IMR-90 (cell line): ENCODE data around the gene ARRDC2. TPM values are rescaled to one million over a fixed set of nuclear protein-coding genes. Genes with fewer than 3 reads are reported as not detected.

ENCODE experiments used
- ATAC-seq: fragments of 200-7000 bp; cut with Tn5 transposase; 2 replicates; pipeline ENCODE4 v1.9.1; 2020; ENCODE audit warnings: low read depth, mild to moderate bottlenecking, moderate library complexity
- BruUV-seq: library from RNA; stranded (reverse); fragments of 400-500 nt; replicated peaks from 2 replicates; lab custom pipeline; 2021; lab: Mats Ljungman, UMichigan
- CTCF ChIA-PET: fragments of 300-600 bp; formaldehyde crosslinking; extraction: SDS; loops from one replicate; lab custom pipeline; 2021; ENCODE audit warnings: antibody characterized with exemption; lab: Yijun Ruan, JAX
- POLR2A ChIA-PET: fragments of 300-600 bp; sonication (Branson Sonifier 250); formaldehyde crosslinking; loops from one replicate; lab custom pipeline; 2022; ENCODE audit warnings: antibody characterized with exemption; ENCODE audit not compliant: unreplicated experiment; lab: Charles Lee
- DNase-seq: peaks from one replicate; pipeline ENCODE4 v3.0.0; 2013
- H2AFZ ChIP-seq: replicated peaks from 2 replicates; pipeline ENCODE3; 2013; ENCODE audit warnings: low read length, mild to moderate bottlenecking; ENCODE audit not compliant: poor library complexity
- H2AK5ac ChIP-seq: 2 replicates; pipeline ENCODE4 v1.6.1; 2013; ENCODE audit warnings: low read depth, low read length, inconsistent platforms
- H2AK9ac ChIP-seq: replicated peaks from 2 replicates; pipeline ENCODE3; 2013; ENCODE audit warnings: mild to moderate bottlenecking, low read depth, low read length, moderate library complexity; ENCODE audit not compliant: poor library complexity
- H2BK120ac ChIP-seq: 2 replicates; pipeline ENCODE4 v1.6.1; 2013; ENCODE audit warnings: low read depth, low read length, inconsistent platforms
- H2BK15ac ChIP-seq: 3 replicates; pipeline ENCODE4 v1.6.1; 2013; ENCODE audit warnings: low read depth, low read length, inconsistent platforms
- H2BK20ac ChIP-seq: 2 replicates; pipeline ENCODE4 v1.6.1; 2013; ENCODE audit warnings: low read depth, mild to moderate bottlenecking, inconsistent platforms, low read length, moderate library complexity
- H2BK5ac ChIP-seq: 2 replicates; pipeline ENCODE4 v1.6.1; 2013; ENCODE audit warnings: mild to moderate bottlenecking, low read depth, low read length, inconsistent platforms; ENCODE audit not compliant: poor library complexity, severe bottlenecking
- H3K14ac ChIP-seq: replicated peaks from 2 replicates; pipeline ENCODE4 v1.6.1; 2013; ENCODE audit warnings: low read depth, low read length, inconsistent platforms
- H3K18ac ChIP-seq: 2 replicates; pipeline ENCODE4 v1.6.1; 2013; ENCODE audit warnings: low read depth, low read length, control low read depth
- H3K23ac ChIP-seq: 2 replicates; pipeline ENCODE4 v1.6.1; 2013; ENCODE audit warnings: low read depth, low read length, inconsistent platforms
- H3K27ac ChIP-seq: 2 replicates; pipeline ENCODE4 v1.5.1; 2013; ENCODE audit warnings: mild to moderate bottlenecking, control low read depth, low read length; ENCODE audit not compliant: insufficient read depth
- H3K27me3 ChIP-seq: 2 replicates; pipeline ENCODE4 v1.6.1; 2013; ENCODE audit warnings: low read length; ENCODE audit not compliant: control insufficient read depth, insufficient read depth
- H3K36me3 ChIP-seq: 2 replicates; pipeline ENCODE4 v1.6.1; 2013; ENCODE audit warnings: low read length, mixed read lengths; ENCODE audit not compliant: control insufficient read depth, insufficient read depth
- H3K4ac ChIP-seq: 2 replicates; pipeline ENCODE4 v1.6.1; 2013; ENCODE audit warnings: low read depth, low read length, inconsistent platforms
- H3K4me1 ChIP-seq: 2 replicates; pipeline ENCODE4 v1.6.1; 2013; ENCODE audit warnings: low read length, mixed read lengths; ENCODE audit not compliant: control insufficient read depth, insufficient read depth
- H3K4me2 ChIP-seq: 2 replicates; pipeline ENCODE4 v1.6.1; 2013; ENCODE audit warnings: low read depth, mild to moderate bottlenecking, control low read depth, low read length, moderate library complexity
- H3K4me3 ChIP-seq: 2 replicates; pipeline ENCODE4 v1.5.1; 2013; ENCODE audit warnings: low read depth, mild to moderate bottlenecking, control low read depth, low read length, moderate library complexity; ENCODE audit not compliant: insufficient read depth
- H3K56ac ChIP-seq: 2 replicates; pipeline ENCODE4 v1.6.1; 2013; ENCODE audit warnings: low read length, inconsistent platforms; ENCODE audit not compliant: insufficient read depth; ENCODE audit errors: extremely low read depth
- H3K79me1 ChIP-seq, 2 experiments: 2 replicates each; pipeline ENCODE4 v1.6.1; 2013; ENCODE audit warnings: low read length in 2 of 2, inconsistent platforms in 1 of 2, low read depth in 1 of 2
- H3K9ac ChIP-seq: 2 replicates; pipeline ENCODE4 v1.6.1; 2013; ENCODE audit warnings: low read depth, low read length, control low read depth
- H3K9me1 ChIP-seq: 2 replicates; pipeline ENCODE4 v1.6.1; 2013; ENCODE audit warnings: low read length, inconsistent platforms; ENCODE audit not compliant: insufficient read depth
- H3K9me3 ChIP-seq: 2 replicates; pipeline ENCODE4 v1.6.1; 2013; ENCODE audit warnings: low read length; ENCODE audit not compliant: control insufficient read depth, insufficient read depth
- H4K20me1 ChIP-seq: 2 replicates; pipeline ENCODE4 v1.6.1; 2013; ENCODE audit warnings: low read length, inconsistent platforms; ENCODE audit not compliant: insufficient read depth
- H4K5ac ChIP-seq: 2 replicates; pipeline ENCODE4 v1.6.1; 2013; ENCODE audit warnings: mild to moderate bottlenecking, low read depth, low read length, control low read depth
- H4K8ac ChIP-seq, 2 experiments: 2 replicates each; pipeline ENCODE4 v1.6.1; 2013; ENCODE audit warnings: low read depth in 2 of 2, low read length in 2 of 2, control low read depth in 1 of 2, inconsistent platforms in 1 of 2
- H4K91ac ChIP-seq: 2 replicates; pipeline ENCODE4 v1.6.1; 2013; ENCODE audit warnings: low read depth, low read length, inconsistent platforms; ENCODE audit not compliant: insufficient read depth
- FOS ChIP-seq: fragments of 150-350 bp; IDR thresholded peaks from 2 replicates; pipeline ENCODE4 v1.6.1; 2016; ENCODE audit warnings: low read depth, low read length
- NFE2L2 ChIP-seq: fragments of 150-350 bp; IDR thresholded peaks from 2 replicates; pipeline ENCODE4 v1.6.1; 2016; ENCODE audit warnings: low read depth, mild to moderate bottlenecking, low read length
- RAD21 ChIP-seq: IDR thresholded peaks from 2 replicates; pipeline ENCODE4 v1.6.1; 2012; ENCODE audit warnings: low read length, improper control_type of control experiment
- RFX5 ChIP-seq: IDR thresholded peaks from 2 replicates; pipeline ENCODE4 v1.8.0; 2012; ENCODE audit warnings: low read depth, mild to moderate bottlenecking, low read length, moderate library complexity
- WGBS, 2 experiments: methylation state at CpG; one replicate each; pipeline versions ENCODE4 v1.1.5 to v1.1.7; 2013; ENCODE audit warnings: missing lambda C conversion rate in 2 of 2; ENCODE audit not compliant: insufficient read length in 1 of 2; ENCODE audit errors: extremely low coverage in 2 of 2; 5-methylcytosine and 5-hydroxymethylcytosine counted together
- dilution Hi-C: fragments of 300-500 bp; cut with HindIII; formaldehyde crosslinking; loops from one replicate; pipeline ENCODE4 v1.14.3; 2018; ENCODE audit warnings: low sequenced_read_pairs; ENCODE audit not compliant: unreplicated experiment
- in situ Hi-C: fragments of 300-500 bp; cut with MboI; formaldehyde crosslinking; loops from 3 replicates; pipeline ENCODE4 v1.14.3; 2019; ENCODE audit warnings: low sequenced_read_pairs, inconsistent platforms, mixed read lengths
- intact Hi-C: fragments of 100-400 bp; cut with micrococcal nuclease; formaldehyde crosslinking; loops from 2 replicates; pipeline ENCODE4 v1.10.0; 2022
- polyA plus RNA-seq, 3 experiments: library from polyadenylated mRNA; depleted of rRNA; stranded (reverse); fragments of >200 nt; gene quantifications; 2 replicates each; pipeline ENCODE4 v1.2.3, GENCODE V29; 2012; ENCODE audit warnings: low replicate concordance in 1 of 3
- total RNA-seq: library from RNA; depleted of rRNA; stranded (reverse); fragments of >200 nt; gene quantifications from 2 replicates; pipeline ENCODE4 v1.2.3, GENCODE V29; 2012

ARRDC2 gene
- total and polyA plus RNA-seq, 2 of the 4 experiments (the other 2 are of a cell fraction), result 1.4 to 4.9 TPM

GRCh38 chr19:17977021-17977420, 30.9 kb upstream of the ARRDC2 start:
- no peak overlapping the region for H3K4me3 ChIP-seq
- H4K5ac ChIP-seq, result no peak overlapping the region
- no peak overlapping the region for H2BK5ac ChIP-seq
- no peaks in the 10 kb centered on the region for H3K79me1 ChIP-seq
- ATAC-seq (no peak), DNase-seq (no peak)
- WGBS, 2 experiments, result no CpG with 5 or more reads among the region's 4 CpGs
- ChIA-PET CTCF (no interaction called here), POLR2A (no interaction called here)
- H3K36me3 ChIP-seq, result no peaks in the 10 kb centered on the region
- H2AFZ ChIP-seq, result no peak overlapping the region
- H2BK15ac ChIP-seq, result no peak overlapping the region
- H4K8ac ChIP-seq, result no peak overlapping the region
- no peak overlapping the region for H2BK20ac ChIP-seq
- peaks cover 20% of the 10 kb centered on the region for H3K27me3 ChIP-seq
- no peaks in the 10 kb centered on the region for H3K4me1 ChIP-seq
- intact Hi-C loops, result no loop called here
- H2AK9ac ChIP-seq, result no peak overlapping the region
- no peak overlapping the region for H2AK5ac ChIP-seq
- no peak overlapping the region for H3K56ac ChIP-seq
- no peak overlapping the region for H4K91ac ChIP-seq
- no peak overlapping the region for H3K4ac ChIP-seq
- no peaks in the 10 kb centered on the region for H3K9me1 ChIP-seq
- H4K20me1 ChIP-seq, result no peaks in the 10 kb centered on the region
- no peak overlapping the region for H3K9ac ChIP-seq
- no peak overlapping the region for H3K18ac ChIP-seq
- H3K9me3 ChIP-seq, result no peaks in the 10 kb centered on the region
- no peak overlapping the region for H3K14ac ChIP-seq
- TF ChIP-seq NFE2L2, result no peak
- TF ChIP-seq RFX5, result no peak
- TF ChIP-seq RAD21, result no peak
- no peak for TF ChIP-seq FOS
- no TSS peak for BruUV-seq
- no peak overlapping the region for H3K4me2 ChIP-seq
- dilution Hi-C loops, result no loop called here
- H3K23ac ChIP-seq, result no peak overlapping the region
- in situ Hi-C loops, result no loop called here
- no peak overlapping the region for H3K27ac ChIP-seq
- no peak overlapping the region for H2BK120ac ChIP-seq
